22Rv1 (cell line): ENCODE data around the gene TMEM131.
"Not testable (repeated sequence)": the region's sequence is repeated elsewhere in the genome, so short reads cannot be mapped to it uniquely, and the experiment has no call there.

ENCODE experiments used
- H3K27ac ChIP-seq: fragments of 450-650 bp; 2 replicates; pipeline ENCODE4 v1.5.1; 2017
- ZFX ChIP-seq: fragments of 450-650 bp; IDR thresholded peaks from 2 replicates; pipeline ENCODE4 v1.6.1; 2017; ENCODE audit warnings: antibody characterized with exemption, borderline replicate concordance
- TF ChIP-seq, protein P1 (sequence below): fragments of 450-650 bp; IDR thresholded peaks from 2 replicates; pipeline ENCODE4 v1.5.1; 2017; ENCODE audit warnings: mild to moderate bottlenecking

The TMEM131 gene

DNA sequence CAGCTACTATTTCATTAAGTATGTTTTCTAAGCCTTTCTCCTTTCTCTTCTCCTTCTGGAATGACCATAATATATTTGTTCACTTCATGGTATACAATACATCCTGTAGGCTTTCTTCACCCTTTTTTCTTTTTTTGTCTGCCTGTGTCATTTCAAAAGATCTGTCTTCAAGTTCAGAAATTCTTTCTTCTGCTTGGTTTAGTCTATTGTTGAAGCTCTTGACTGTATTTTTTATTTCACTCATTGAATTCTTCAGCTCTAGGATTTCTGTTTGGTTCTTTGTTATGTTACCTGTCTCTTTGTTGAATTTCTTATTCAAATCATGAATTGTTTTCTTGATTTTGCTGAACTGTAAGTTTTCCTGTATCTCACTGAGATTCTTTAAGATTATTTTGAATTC, 109.9 kb downstream of the TMEM131 start:
- no peak for TF ChIP-seq ZFX
- TF ChIP-seq, protein P1, sequence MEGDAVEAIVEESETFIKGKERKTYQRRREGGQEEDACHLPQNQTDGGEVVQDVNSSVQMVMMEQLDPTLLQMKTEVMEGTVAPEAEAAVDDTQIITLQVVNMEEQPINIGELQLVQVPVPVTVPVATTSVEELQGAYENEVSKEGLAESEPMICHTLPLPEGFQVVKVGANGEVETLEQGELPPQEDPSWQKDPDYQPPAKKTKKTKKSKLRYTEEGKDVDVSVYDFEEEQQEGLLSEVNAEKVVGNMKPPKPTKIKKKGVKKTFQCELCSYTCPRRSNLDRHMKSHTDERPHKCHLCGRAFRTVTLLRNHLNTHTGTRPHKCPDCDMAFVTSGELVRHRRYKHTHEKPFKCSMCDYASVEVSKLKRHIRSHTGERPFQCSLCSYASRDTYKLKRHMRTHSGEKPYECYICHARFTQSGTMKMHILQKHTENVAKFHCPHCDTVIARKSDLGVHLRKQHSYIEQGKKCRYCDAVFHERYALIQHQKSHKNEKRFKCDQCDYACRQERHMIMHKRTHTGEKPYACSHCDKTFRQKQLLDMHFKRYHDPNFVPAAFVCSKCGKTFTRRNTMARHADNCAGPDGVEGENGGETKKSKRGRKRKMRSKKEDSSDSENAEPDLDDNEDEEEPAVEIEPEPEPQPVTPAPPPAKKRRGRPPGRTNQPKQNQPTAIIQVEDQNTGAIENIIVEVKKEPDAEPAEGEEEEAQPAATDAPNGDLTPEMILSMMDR = no peak
- H3K27ac ChIP-seq = no peak overlapping the region

DNA sequence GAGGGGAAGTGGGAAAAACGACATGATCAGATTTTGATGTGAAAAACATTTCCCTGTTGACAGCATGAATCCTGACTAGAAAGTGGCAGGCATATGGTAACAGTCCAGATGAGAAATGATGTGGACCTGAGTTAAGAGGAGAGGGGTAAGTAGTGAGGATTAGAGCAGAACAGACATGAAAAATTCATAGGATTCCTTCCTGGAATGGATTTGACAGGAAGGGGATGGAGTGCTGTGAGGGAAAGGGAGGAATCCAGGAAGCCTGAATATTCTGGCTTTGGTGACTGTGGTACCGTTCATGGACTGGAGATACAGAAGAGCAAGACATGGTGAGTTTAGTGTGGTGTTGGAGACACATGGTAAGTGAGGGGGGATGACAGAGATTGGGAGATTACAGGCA, 115.4 kb downstream of the TMEM131 start:
- no peak overlapping the region for H3K27ac ChIP-seq
- TF ChIP-seq ZFX = no peak
- TF ChIP-seq, protein P1 = no peak

DNA sequence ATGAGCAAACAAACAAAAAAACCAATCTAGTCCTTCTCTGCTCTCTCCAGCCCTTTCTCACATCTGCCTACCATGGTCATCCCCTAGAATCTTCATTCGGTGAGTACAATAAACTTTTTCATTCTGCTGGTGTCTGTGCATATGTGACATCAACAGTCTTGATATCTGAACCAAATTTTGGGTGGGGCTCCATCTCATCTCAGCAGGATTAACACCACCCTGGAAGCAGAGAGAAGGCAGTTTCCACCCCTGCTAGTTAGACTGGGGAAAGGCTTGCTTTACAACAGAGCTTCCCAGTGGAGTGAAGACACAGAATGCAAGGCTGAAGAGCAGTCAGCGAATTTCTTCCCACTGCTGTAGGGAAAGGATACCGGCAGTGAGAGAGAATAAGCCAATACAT, 116.9 kb downstream of the TMEM131 start:
- TF ChIP-seq ZFX = no peak
- TF ChIP-seq, protein P1 = no peak
- no peak overlapping the region for H3K27ac ChIP-seq

DNA sequence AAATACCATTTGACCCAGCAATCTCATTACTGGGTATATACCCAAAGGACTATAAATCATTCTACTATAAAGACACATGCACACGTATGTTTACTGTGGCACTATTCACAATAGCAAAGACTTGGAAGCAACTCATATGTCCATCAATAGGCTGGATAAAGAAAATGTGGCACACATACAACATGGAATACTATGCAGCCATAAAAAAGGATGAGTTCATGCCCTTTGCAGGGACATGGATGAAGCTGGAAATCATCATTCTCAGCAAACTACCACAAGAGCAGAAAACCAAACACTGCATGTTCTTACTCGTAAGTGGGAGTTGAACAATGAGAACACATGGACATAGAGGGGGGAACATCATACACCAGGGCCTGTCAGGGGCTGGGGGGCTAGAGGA, 117.4 kb downstream of the TMEM131 start:
- H3K27ac ChIP-seq = not testable (repeated sequence)

DNA sequence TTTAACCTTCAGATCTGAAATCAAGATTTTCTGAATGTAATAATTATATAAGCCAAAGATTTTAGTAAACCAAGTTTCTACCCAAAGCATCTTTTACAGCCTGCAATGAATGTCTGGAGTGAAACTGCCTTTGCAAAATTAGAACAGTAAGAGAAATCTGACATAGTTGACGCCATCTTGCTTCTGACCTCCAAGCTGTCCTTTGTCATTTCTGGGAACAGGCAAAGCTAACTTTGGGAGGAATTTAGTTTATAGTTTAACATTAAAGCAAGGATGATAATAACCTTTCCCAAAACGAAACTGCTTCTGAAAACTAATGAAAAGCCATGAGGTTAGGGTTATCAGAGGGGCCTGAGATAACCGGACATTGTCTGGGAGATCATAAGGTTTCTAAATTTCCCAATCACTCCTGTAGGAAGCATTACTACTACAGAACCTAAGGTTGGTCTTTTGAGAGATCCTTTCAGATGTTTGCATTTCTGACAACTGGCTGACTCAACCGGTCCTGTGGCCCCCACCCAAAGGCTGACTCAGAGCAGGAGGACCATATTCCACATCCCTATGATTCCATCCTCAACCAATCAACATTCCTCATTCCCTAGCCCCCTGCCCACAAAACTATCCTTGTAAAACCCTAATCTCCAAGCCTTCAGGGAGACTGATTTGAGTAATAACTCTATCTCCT, 124.5 kb downstream of the TMEM131 start:
- TF ChIP-seq, protein P1 = no peak
- no peak for TF ChIP-seq ZFX
- H3K27ac ChIP-seq = no peak overlapping the region

DNA sequence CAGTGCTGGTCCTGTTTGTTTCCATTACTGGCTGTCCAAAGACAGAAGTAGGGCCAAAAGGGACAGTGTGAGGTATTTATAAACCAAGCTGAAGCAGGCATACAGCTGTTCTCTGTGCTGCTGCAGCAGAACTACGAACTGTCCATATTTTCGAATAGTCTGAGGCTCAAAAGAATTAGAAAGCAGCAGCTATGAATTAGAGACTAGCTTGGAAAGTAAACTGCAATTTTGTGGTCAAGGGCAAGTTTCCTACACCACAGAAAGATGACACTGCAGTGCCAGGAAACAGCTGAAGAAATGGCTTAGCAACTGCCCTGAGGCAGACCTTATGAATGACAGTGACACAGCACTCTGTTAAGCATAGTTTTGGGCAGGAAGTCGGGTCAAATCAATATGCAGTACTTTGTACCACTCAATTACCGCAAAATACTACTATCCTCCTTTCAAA, 125.3 kb downstream of the TMEM131 start:
- H3K27ac ChIP-seq = no peak overlapping the region
- TF ChIP-seq, protein P1 = no peak
- TF ChIP-seq ZFX = no peak

DNA sequence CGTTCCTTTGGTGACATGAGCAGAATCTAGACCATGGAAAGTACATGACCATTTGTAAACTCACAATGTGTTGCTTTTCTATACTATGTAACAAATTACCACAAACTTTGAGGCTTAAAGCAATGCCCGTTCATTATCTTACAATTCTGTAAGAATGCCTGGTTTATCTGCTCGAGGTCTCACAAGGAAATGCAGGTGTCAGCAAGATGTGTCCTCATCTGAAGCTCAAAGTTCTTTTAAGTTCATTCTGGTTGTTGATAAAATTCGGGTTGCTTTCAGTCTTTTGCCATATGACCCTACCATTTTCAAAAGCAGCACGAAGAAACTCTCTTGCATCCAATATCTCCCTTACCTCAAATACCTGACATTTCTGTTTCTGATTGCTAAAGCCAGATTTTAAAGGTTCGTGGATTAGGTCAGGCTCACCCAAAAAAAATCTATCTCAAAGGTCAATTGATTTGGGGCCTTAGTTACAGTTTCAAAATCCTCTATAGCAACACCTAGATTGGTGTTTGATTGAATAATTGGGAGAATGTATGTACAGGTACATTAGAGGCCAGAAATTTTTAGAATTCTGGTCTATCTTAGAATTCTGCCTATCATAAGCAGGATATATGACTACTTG, 125.9 kb downstream of the TMEM131 start:
- no peak for TF ChIP-seq ZFX
- TF ChIP-seq, protein P1 = no peak
- H3K27ac ChIP-seq = no peak overlapping the region
